BLaER1 treated with 17β-estradiol and CSF1 and Interleukin-3, amounts not matched to agents 10 nM and 100 nM (cell line): ENCODE data around the gene OCRL.
"Not testable (repeated sequence)": the region's sequence is repeated elsewhere in the genome, so short reads cannot be mapped to it uniquely, and the experiment has no call there.

Experiments
- H3K27ac ChIP-seq, 11 experiments: shearing (Covaris generic); formaldehyde crosslinking; 2 replicates each; pipeline ENCODE4 v1.8.1; 2022
- H3K27me3 ChIP-seq, 11 experiments: shearing (Covaris generic); formaldehyde crosslinking; 2 replicates each; pipeline ENCODE4 v1.8.1; 2022
- H3K36me3 ChIP-seq, 11 experiments: shearing (Covaris generic); formaldehyde crosslinking; 2 replicates each; pipeline ENCODE4 v1.8.1; 2022
- H3K4me1 ChIP-seq, 10 experiments: shearing (Covaris generic); formaldehyde crosslinking; 2 replicates each; pipeline ENCODE4 v1.8.1; 2022
- H3K4me2 ChIP-seq, 11 experiments: shearing (Covaris generic); formaldehyde crosslinking; 2 replicates each; pipeline ENCODE4 v1.8.1; 2022
- H3K4me3 ChIP-seq, 10 experiments: shearing (Covaris generic); formaldehyde crosslinking; 2 replicates each; pipeline ENCODE4 v1.8.1; 2022
- H3K9ac ChIP-seq, 11 experiments: shearing (Covaris generic); formaldehyde crosslinking; 2 replicates each; pipeline ENCODE4 v1.8.1; 2022
- H3K9me3 ChIP-seq, 11 experiments: shearing (Covaris generic); formaldehyde crosslinking; replicated peaks in 1 of 11; 2 replicates each; pipeline ENCODE4 v1.8.1; 2022
- H4K20me1 ChIP-seq, 11 experiments: shearing (Covaris generic); formaldehyde crosslinking; 2 replicates each; pipeline ENCODE4 v1.8.1; 2022
- Cebpa-rat ChIP-seq, 11 experiments: shearing (Covaris generic); IDR thresholded peaks; 2 replicates each; pipeline ENCODE4 v1.8.1; 2022

Gene OCRL

GRCh38 chrX:129553619-129554288, 13.7 kb downstream of the OCRL start:
- Histone ChIP-seq H4K20me1 (peaks cover 0 to 6% (median 0%) of the 10 kb centered on the region in 11 experiments; a peak in 1 of 22 replicates), H3K9ac (no peak overlapping the region), H3K9me3 (0 out of 22 replicates have a peak, but pooled peaks cover 0 to 3% (median 0%) of the 10 kb centered on the region in 11 experiments), H3K4me3 (no peak overlapping the region), H3K27ac (peak overlapping the region in 3 of 11 experiments; percentile 15 to 47 (median 25); a peak in 1 of 22 replicates), H3K4me2 (peak overlapping the region in 10 of 11 experiments; percentile 32 to 69 (median 44); a peak in 19 of 22 replicates), H3K4me1 (peaks cover 12 to 37% (median 28%) of the 10 kb centered on the region in 10 experiments), H3K27me3 (peaks cover 74 to 98% (median 95%) of the 10 kb centered on the region in 11 experiments), H3K36me3 (peaks cover 2 to 23% (median 6%) of the 10 kb centered on the region in 11 experiments; a peak in 13 of 22 replicates)
- no peak for TF ChIP-seq Cebpa-rat (IDR thresholded peaks at IDR 0.05)

GRCh38 chrX:129554816-129555215, 14.8 kb downstream of the OCRL start:
- not testable (repeated sequence) for H3K4me3 ChIP-seq
- peaks cover 7 to 25% (median 14%) of the 10 kb centered on the region in 11 experiments; a peak in 14 of 22 replicates for H3K36me3 ChIP-seq

GRCh38 chrX:129556806-129557315, 16.8 kb downstream of the OCRL start:
- no peak for TF ChIP-seq Cebpa-rat (IDR thresholded peaks at IDR 0.05)
- Histone ChIP-seq H4K20me1 (peaks cover 0 to 6% (median 0%) of the 10 kb centered on the region in 11 experiments; a peak in 1 of 22 replicates), H3K27me3 (peaks cover 80 to 99% (median 97%) of the 10 kb centered on the region in 11 experiments), H3K4me2 (peak overlapping the region in 7 of 11 experiments; percentile 4 to 35 (median 27); a peak in 8 of 22 replicates), H3K4me1 (peaks cover 12 to 37% (median 28%) of the 10 kb centered on the region in 10 experiments), H3K4me3 (no peak overlapping the region), H3K36me3 (peaks cover 13 to 36% (median 27%) of the 10 kb centered on the region in 11 experiments; a peak in 19 of 22 replicates), H3K9ac (no peak overlapping the region), H3K9me3 (0 out of 22 replicates have a peak, but pooled peaks cover 0 to 3% (median 0%) of the 10 kb centered on the region in 11 experiments), H3K27ac (no peak overlapping the region)

More at GRCh38 chrX:129554816-129555215, 14.8 kb downstream of the OCRL start:
- H4K20me1 ChIP-seq, H3K9me3 ChIP-seq, H3K9ac ChIP-seq, H3K27ac ChIP-seq: not testable (repeated sequence)
- H3K4me2 ChIP-seq: peak overlapping the region in 2 of 11 experiments; percentile 60 to 69; a peak in 3 of 22 replicates
- H3K27me3 ChIP-seq: peaks cover 70 to 98% (median 95%) of the 10 kb centered on the region in 11 experiments
- peaks cover 12 to 37% (median 28%) of the 10 kb centered on the region in 10 experiments for H3K4me1 ChIP-seq

GRCh38 chrX:129557844-129558480, 17.9 kb downstream of the OCRL start:
- Histone ChIP-seq H3K9ac (no peak overlapping the region), H3K4me3 (no peak overlapping the region), H3K27ac (no peak overlapping the region), H3K4me1 (peaks cover 12 to 37% (median 28%) of the 10 kb centered on the region in 10 experiments), H3K27me3 (peaks cover 80 to 99% (median 97%) of the 10 kb centered on the region in 11 experiments), H4K20me1 (peaks cover 0 to 6% (median 0%) of the 10 kb centered on the region in 11 experiments; a peak in 1 of 22 replicates), H3K4me2 (peak overlapping the region in 2 of 11 experiments; percentile 17 to 27; a peak in 2 of 22 replicates), H3K36me3 (peaks cover 13 to 47% (median 37%) of the 10 kb centered on the region in 11 experiments; a peak in 21 of 22 replicates), H3K9me3 (peaks cover 0 to under 1% (median 0%) of the 10 kb centered on the region in 11 experiments; a peak in 1 of 22 replicates)
- no peak for TF ChIP-seq Cebpa-rat (IDR thresholded peaks at IDR 0.05)

- H3K9ac ChIP-seq: no peak overlapping the region
- H3K36me3 ChIP-seq: peaks cover 13 to 55% (median 40%) of the 10 kb centered on the region in 11 experiments; a peak in 21 of 22 replicates
- H3K4me3 ChIP-seq: no peak overlapping the region
- peaks cover 0 to 5% (median 0%) of the 10 kb centered on the region in 11 experiments; a peak in 1 of 22 replicates for H3K9me3 ChIP-seq
- no peak overlapping the region for H3K4me2 ChIP-seq
- H3K27me3 ChIP-seq: peaks cover 73 to 87% (median 82%) of the 10 kb centered on the region in 11 experiments
- H3K4me1 ChIP-seq: peaks cover 0 to 21% (median 12%) of the 10 kb centered on the region in 10 experiments; a peak in 15 of 20 replicates
- H3K27ac ChIP-seq: no peak overlapping the region
- H4K20me1 ChIP-seq: no peaks in the 10 kb centered on the region
- TF ChIP-seq Cebpa-rat (IDR thresholded peaks at IDR 0.05): no peak
Observed at GRCh38 chrX:129559783-129560182, 19.7 kb downstream of the OCRL start.

GRCh38 chrX:129561453-129561852, 21.4 kb downstream of the OCRL start:
- H3K4me1 ChIP-seq: peaks cover 0 to 24% (median 14%) of the 10 kb centered on the region in 10 experiments; a peak in 15 of 20 replicates
- peaks cover 76 to 86% (median 82%) of the 10 kb centered on the region in 11 experiments for H3K27me3 ChIP-seq
- H3K9me3 ChIP-seq: peaks cover 0 to 5% (median 0%) of the 10 kb centered on the region in 11 experiments; a peak in 1 of 22 replicates
- no peak overlapping the region for H3K9ac ChIP-seq
- no peak overlapping the region for H3K4me2 ChIP-seq
- H3K4me3 ChIP-seq: no peak overlapping the region
- no peaks in the 10 kb centered on the region; a peak in 1 of 22 replicates for H4K20me1 ChIP-seq
- H3K27ac ChIP-seq: no peak overlapping the region
- H3K36me3 ChIP-seq: peaks cover 13 to 62% (median 40%) of the 10 kb centered on the region in 11 experiments; a peak in 21 of 22 replicates
- TF ChIP-seq Cebpa-rat (IDR thresholded peaks at IDR 0.05): no peak

- H3K27ac ChIP-seq, H3K9me3 ChIP-seq, H3K4me3 ChIP-seq, H4K20me1 ChIP-seq, H3K4me1 ChIP-seq, H3K9ac ChIP-seq, H3K4me2 ChIP-seq: not testable (repeated sequence)
- H3K27me3 ChIP-seq: peaks cover 73 to 85% (median 80%) of the 10 kb centered on the region in 11 experiments
- peaks cover 16 to 72% (median 32%) of the 10 kb centered on the region in 11 experiments; a peak in 21 of 22 replicates for H3K36me3 ChIP-seq
Observed at GRCh38 chrX:129564345-129564744, 24.3 kb downstream of the OCRL start.

GRCh38 chrX:129565046-129565650, 25.1 kb downstream of the OCRL start:
- H3K4me1 ChIP-seq: peaks cover 0 to 9% (median 3%) of the 10 kb centered on the region in 10 experiments; a peak in 9 of 20 replicates
- H3K9me3 ChIP-seq: peaks cover 0 to 5% (median 0%) of the 10 kb centered on the region in 11 experiments; a peak in 1 of 22 replicates
- H3K36me3 ChIP-seq: peaks cover 13 to 72% (median 36%) of the 10 kb centered on the region in 11 experiments; a peak in 21 of 22 replicates
- H3K9ac ChIP-seq: no peak overlapping the region
- peaks cover 73 to 85% (median 80%) of the 10 kb centered on the region in 11 experiments for H3K27me3 ChIP-seq
- no peak overlapping the region for H3K4me2 ChIP-seq
- TF ChIP-seq Cebpa-rat (IDR thresholded peaks at IDR 0.05): no peak
- no peak overlapping the region for H3K4me3 ChIP-seq
- H4K20me1 ChIP-seq: no peaks in the 10 kb centered on the region; a peak in 1 of 22 replicates
- no peak overlapping the region for H3K27ac ChIP-seq
